Fibroblast of lung (primary cell): ENCODE measurements around the gene MMP20. TPM values are rescaled to one million over a fixed set of nuclear protein-coding genes. Genes with fewer than 3 reads are reported as not detected.

Source experiments
- DNase-seq, 2 donors: peaks; one replicate each; pipeline versions ENCODE4 v3.0.0 to v3.0.0-alpha.2; 2010; ENCODE audit warnings: low read depth in 2 of 2
- H2AFZ ChIP-seq: 2 replicates; pipeline ENCODE4 v1.5.1; 2012; ENCODE audit warnings: low read length, control low read depth, inconsistent platforms
- H3K27ac ChIP-seq: 2 replicates; pipeline ENCODE4 v1.5.1; 2011; ENCODE audit warnings: low read length, control low read depth; ENCODE audit not compliant: insufficient read depth
- H3K27me3 ChIP-seq: 2 replicates; pipeline ENCODE4 v1.5.1; 2011; ENCODE audit warnings: mild to moderate bottlenecking, low read length; ENCODE audit not compliant: control insufficient read depth, insufficient read depth
- H3K36me3 ChIP-seq: 2 replicates; pipeline ENCODE4 v1.5.1; 2011; ENCODE audit warnings: low read length; ENCODE audit not compliant: control insufficient read depth, insufficient read depth
- H3K4me1 ChIP-seq: 2 replicates; pipeline ENCODE4 v1.5.1; 2011; ENCODE audit warnings: low read length; ENCODE audit not compliant: control insufficient read depth, insufficient read depth; ENCODE audit errors: extremely low read depth
- H3K4me2 ChIP-seq: 2 replicates; pipeline ENCODE4 v1.5.1; 2011; ENCODE audit warnings: low read length, control low read depth; ENCODE audit not compliant: insufficient read depth; ENCODE audit errors: extremely low read depth
- H3K4me3 ChIP-seq, 4 experiments: fragments of 200-600 bp in 1 of 4; sonication (generic) in 1 of 4; replicated peaks in 1 of 4; 2 replicates each; pipeline ENCODE4 v1.5.1; 2011 to 2016; ENCODE audit warnings: low read length in 4 of 4, low read depth in 3 of 4, mild to moderate bottlenecking in 3 of 4, control low read depth in 2 of 4, inconsistent platforms in 1 of 4, mixed read lengths in 1 of 4; ENCODE audit not compliant: insufficient read depth in 1 of 4; ENCODE audit errors: control extremely low read depth in 1 of 4
- H3K79me2 ChIP-seq: 2 replicates; pipeline ENCODE4 v1.5.1; 2012; ENCODE audit warnings: mild to moderate bottlenecking, low read length, inconsistent platforms; ENCODE audit not compliant: control insufficient read depth, insufficient read depth
- H3K9ac ChIP-seq: 2 replicates; pipeline ENCODE4 v1.5.1; 2011; ENCODE audit warnings: mild to moderate bottlenecking, low read length, control low read depth; ENCODE audit not compliant: insufficient read depth
- H3K9me3 ChIP-seq: 2 replicates; pipeline ENCODE4 v1.5.1; 2012; ENCODE audit warnings: low read depth, low read length; ENCODE audit not compliant: control insufficient read depth, insufficient read depth
- H4K20me1 ChIP-seq: 2 replicates; pipeline ENCODE4 v1.5.1; 2011; ENCODE audit warnings: low read length; ENCODE audit not compliant: control insufficient read depth, insufficient read depth; ENCODE audit errors: extremely low read depth
- EZH2 ChIP-seq: IDR thresholded peaks from 2 replicates; pipeline ENCODE4 v1.5.1; 2012; ENCODE audit warnings: low read length, control low read depth, mild to moderate bottlenecking; ENCODE audit errors: missing control alignments
- polyA plus RNA-seq, 2 donors: library from polyadenylated mRNA; depleted of rRNA in 1 of 2; stranded (reverse) in 1 of 2; unstranded in 1 of 2; fragments of >200 nt; gene quantifications; 2 replicates each; pipeline ENCODE4 v1.2.1, GENCODE V29; 2011 to 2012; ENCODE audit warnings: missing spikeins in 1 of 2
- total RNA-seq: library from RNA; depleted of rRNA; stranded (reverse); fragments of >200 nt; gene quantifications from 2 replicates; pipeline ENCODE4 v1.2.1, GENCODE V29; 2014
- TF ChIP-seq, protein P1 (sequence below), 2 donors: IDR thresholded peaks in 1 of 2; conservative IDR thresholded peaks in 1 of 2; 1 replicate in 1 of 2; 2 replicates in 1 of 2; pipeline ENCODE4 v1.5.1; 2011 to 2012; ENCODE audit warnings: low read length in 2 of 2, control low read depth in 1 of 2, inconsistent platforms in 1 of 2, low read depth in 1 of 2, mild to moderate bottlenecking in 1 of 2

The MMP20 gene
- total and polyA plus RNA-seq, 2 donors (not counting 1 experiment from before 2014, with no cell fraction given): not detected

DNA sequence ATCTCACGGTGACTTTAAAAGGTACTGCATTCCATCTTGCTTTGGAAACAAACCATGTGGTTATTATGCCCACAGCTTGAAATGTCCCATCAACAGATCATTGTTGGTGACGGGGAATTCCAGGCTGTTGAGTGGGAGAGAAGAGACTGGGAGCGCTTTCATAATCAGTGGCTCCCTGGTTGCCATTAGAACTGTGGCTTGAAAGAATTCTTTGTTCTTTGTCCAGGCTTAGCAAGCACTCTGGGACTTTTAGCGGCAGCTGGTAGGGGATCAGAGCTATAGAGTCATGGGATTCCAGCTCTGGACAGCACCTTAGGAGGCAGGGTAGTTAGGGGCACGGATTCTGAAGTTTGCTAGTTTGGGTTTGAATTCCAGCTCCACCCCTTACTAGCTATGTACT is 22.0 kb downstream of the MMP20 start:
- peak overlapping the region; percentile 60 for H2AFZ ChIP-seq
- peaks cover 17% of the 10 kb centered on the region for H3K4me1 ChIP-seq
- no peaks in the 10 kb centered on the region for H3K36me3 ChIP-seq
- peak overlapping the region; percentile 1 for H3K4me2 ChIP-seq
- H4K20me1 ChIP-seq: no peaks in the 10 kb centered on the region
- no peaks in the 10 kb centered on the region for H3K27me3 ChIP-seq
- no peak overlapping the region for H3K9ac ChIP-seq
- H3K9me3 ChIP-seq: no peaks in the 10 kb centered on the region
- peak; percentile 38 to 89 for DNase-seq
- H3K4me3 ChIP-seq: no peak overlapping the region
- TF ChIP-seq EZH2: no peak
- TF ChIP-seq, protein P1, sequence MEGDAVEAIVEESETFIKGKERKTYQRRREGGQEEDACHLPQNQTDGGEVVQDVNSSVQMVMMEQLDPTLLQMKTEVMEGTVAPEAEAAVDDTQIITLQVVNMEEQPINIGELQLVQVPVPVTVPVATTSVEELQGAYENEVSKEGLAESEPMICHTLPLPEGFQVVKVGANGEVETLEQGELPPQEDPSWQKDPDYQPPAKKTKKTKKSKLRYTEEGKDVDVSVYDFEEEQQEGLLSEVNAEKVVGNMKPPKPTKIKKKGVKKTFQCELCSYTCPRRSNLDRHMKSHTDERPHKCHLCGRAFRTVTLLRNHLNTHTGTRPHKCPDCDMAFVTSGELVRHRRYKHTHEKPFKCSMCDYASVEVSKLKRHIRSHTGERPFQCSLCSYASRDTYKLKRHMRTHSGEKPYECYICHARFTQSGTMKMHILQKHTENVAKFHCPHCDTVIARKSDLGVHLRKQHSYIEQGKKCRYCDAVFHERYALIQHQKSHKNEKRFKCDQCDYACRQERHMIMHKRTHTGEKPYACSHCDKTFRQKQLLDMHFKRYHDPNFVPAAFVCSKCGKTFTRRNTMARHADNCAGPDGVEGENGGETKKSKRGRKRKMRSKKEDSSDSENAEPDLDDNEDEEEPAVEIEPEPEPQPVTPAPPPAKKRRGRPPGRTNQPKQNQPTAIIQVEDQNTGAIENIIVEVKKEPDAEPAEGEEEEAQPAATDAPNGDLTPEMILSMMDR (conservative IDR thresholded peaks at IDR 0.05 in 1 of 2, IDR thresholded peaks at IDR 0.05 in 1 of 2; ENCODE audit: low read depth in 1 of 2, low read length in 2 of 2): no peak
- no peaks in the 10 kb centered on the region for H3K79me2 ChIP-seq
- H3K27ac ChIP-seq: peak overlapping the region; percentile 29

DNA sequence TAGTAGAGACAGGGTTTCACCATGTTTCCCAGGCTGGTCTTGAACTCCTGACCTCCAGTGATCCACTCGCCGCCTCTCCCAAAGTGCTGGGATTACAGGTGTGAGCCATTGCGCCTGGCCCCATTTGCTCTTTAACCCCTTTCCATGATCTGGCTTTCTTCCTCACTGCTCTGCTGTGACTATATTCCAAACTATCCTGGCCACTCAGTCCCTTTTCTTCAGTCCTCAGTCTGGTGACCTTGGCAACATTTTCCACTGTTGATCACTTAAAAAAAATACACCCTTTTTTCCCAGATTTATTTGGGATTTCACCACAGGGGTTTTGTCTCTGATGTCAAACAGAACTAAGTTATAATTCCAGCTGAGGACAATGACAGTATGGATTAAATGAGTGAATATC is 24.5 kb downstream of the MMP20 start:
- Histone ChIP-seq H3K4me3 (no peak overlapping the region), H3K4me1 (peaks cover 17% of the 10 kb centered on the region), H2AFZ (no peak overlapping the region), H3K9me3 (no peaks in the 10 kb centered on the region), H3K27me3 (no peaks in the 10 kb centered on the region), H4K20me1 (no peaks in the 10 kb centered on the region), H3K36me3 (no peaks in the 10 kb centered on the region), H3K27ac (no peak overlapping the region), H3K79me2 (no peaks in the 10 kb centered on the region), H3K9ac (no peak overlapping the region), H3K4me2 (no peak overlapping the region)
- TF ChIP-seq EZH2: no peak
- TF ChIP-seq, protein P1 (conservative IDR thresholded peaks at IDR 0.05 in 1 of 2, IDR thresholded peaks at IDR 0.05 in 1 of 2; ENCODE audit: low read depth in 1 of 2, low read length in 2 of 2): no peak
- no peak for DNase-seq

DNA sequence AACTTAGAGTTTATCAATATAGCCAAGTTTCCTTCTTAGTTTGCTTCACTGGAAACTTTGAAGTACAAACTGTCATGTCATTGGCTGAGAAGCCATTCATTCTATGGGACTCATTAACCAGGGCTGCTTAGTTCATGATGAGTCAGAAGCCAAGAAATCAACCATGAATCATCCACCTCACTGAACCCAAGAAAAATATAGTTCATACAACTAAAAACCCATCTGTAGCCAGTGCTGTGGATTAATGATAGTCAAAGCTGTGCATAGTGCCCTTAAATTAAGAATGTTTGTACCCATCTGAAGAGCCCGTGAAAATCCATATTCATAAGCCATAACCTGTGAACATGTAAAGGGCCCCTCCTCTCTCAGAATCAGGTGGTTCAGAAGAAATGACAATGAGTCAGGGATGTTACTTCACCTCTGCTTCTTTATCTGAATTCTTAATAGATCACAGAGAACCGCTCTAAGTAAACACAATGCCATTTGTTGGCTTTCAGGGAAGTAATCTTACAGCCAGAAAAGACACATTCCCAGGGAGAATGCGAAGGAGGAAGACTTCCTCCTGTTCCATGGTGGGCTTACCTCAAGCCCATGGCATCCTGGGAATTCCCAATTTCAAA is 25.4 kb downstream of the MMP20 start:
- Histone ChIP-seq H3K9me3 (no peaks in the 10 kb centered on the region), H3K9ac (no peak overlapping the region), H3K4me3 (no peak overlapping the region), H3K27me3 (no peaks in the 10 kb centered on the region), H3K36me3 (no peaks in the 10 kb centered on the region), H3K4me2 (peak overlapping the region; percentile 4), H3K4me1 (peaks cover 17% of the 10 kb centered on the region), H3K79me2 (no peaks in the 10 kb centered on the region), H3K27ac (peak overlapping the region; percentile 50), H2AFZ (no peak overlapping the region), H4K20me1 (no peaks in the 10 kb centered on the region)
- DNase-seq: peak; percentile 90 to 96
- TF ChIP-seq, protein P1 (conservative IDR thresholded peaks at IDR 0.05 in 1 of 2, IDR thresholded peaks at IDR 0.05 in 1 of 2; ENCODE audit: low read depth in 1 of 2, low read length in 2 of 2): no peak
- no peak for TF ChIP-seq EZH2
